Neuronal stem cell (in vitro differentiated cells): ENCODE measurements around the gene LRRC14B.

ENCODE experiments used
- DNase-seq: peaks from one replicate; pipeline ENCODE4 v3.0.0-alpha.2; 2013; ENCODE audit warnings: low spot score
- H2AFZ ChIP-seq: one replicate; pipeline ENCODE4 v1.6.1; 2013; ENCODE audit warnings: mild to moderate bottlenecking, low read length, inconsistent platforms
- H2AK5ac ChIP-seq: 2 replicates; pipeline ENCODE4 v1.6.1; 2013; ENCODE audit warnings: low read depth, mild to moderate bottlenecking, inconsistent platforms, low read length, moderate library complexity, mixed read lengths
- H2BK120ac ChIP-seq: 2 replicates; pipeline ENCODE4 v1.6.1; 2013; ENCODE audit warnings: low read depth, mild to moderate bottlenecking, inconsistent platforms, low read length, moderate library complexity, mixed read lengths
- H2BK12ac ChIP-seq: one replicate; pipeline ENCODE4 v1.6.1; 2013; ENCODE audit warnings: low read length, inconsistent platforms
- H2BK15ac ChIP-seq: 2 replicates; pipeline ENCODE4 v1.6.1; 2013; ENCODE audit warnings: mild to moderate bottlenecking, low read length, inconsistent platforms, mixed read lengths
- H2BK5ac ChIP-seq: one replicate; pipeline ENCODE4 v1.6.1; 2013; ENCODE audit warnings: inconsistent platforms, mild to moderate bottlenecking, low read length, moderate library complexity
- H3K14ac ChIP-seq: one replicate; pipeline ENCODE4 v1.6.1; 2013; ENCODE audit warnings: low read length, inconsistent platforms
- H3K18ac ChIP-seq: 2 replicates; pipeline ENCODE4 v1.6.1; 2013; ENCODE audit warnings: low read length, inconsistent platforms
- H3K23ac ChIP-seq: 2 replicates; pipeline ENCODE4 v1.6.1; 2013; ENCODE audit warnings: low read depth, mild to moderate bottlenecking, mixed read lengths, low read length, inconsistent platforms; ENCODE audit not compliant: poor library complexity
- H3K27ac ChIP-seq: replicated peaks from 3 replicates; pipeline ENCODE4 v1.5.1; 2013; ENCODE audit warnings: low read length, inconsistent platforms
- H3K27me3 ChIP-seq, 3 experiments: 2 replicates each; pipeline ENCODE4 v1.6.1; 2013; ENCODE audit warnings: low read length in 3 of 3, mild to moderate bottlenecking in 2 of 3, inconsistent platforms in 1 of 3, low read depth in 1 of 3, mixed read lengths in 1 of 3, moderate library complexity in 1 of 3; ENCODE audit not compliant: control insufficient read depth in 3 of 3, insufficient read depth in 3 of 3
- H3K36me3 ChIP-seq, 2 donors: replicated peaks in 1 of 2; 2 replicates each; pipeline ENCODE4 v1.6.1; 2013; ENCODE audit warnings: low read length in 2 of 2; ENCODE audit not compliant: control insufficient read depth in 2 of 2, insufficient read depth in 2 of 2
- H3K4ac ChIP-seq: 2 replicates; pipeline ENCODE4 v1.6.1; 2013; ENCODE audit warnings: inconsistent platforms, mild to moderate bottlenecking, low read length, moderate library complexity
- H3K4me1 ChIP-seq, 2 donors: 1 replicate in 1 of 2; 2 replicates in 1 of 2; pipeline ENCODE4 v1.6.1; 2013; ENCODE audit warnings: low read length in 2 of 2, low read depth in 1 of 2; ENCODE audit not compliant: control insufficient read depth in 2 of 2, insufficient read depth in 1 of 2
- H3K4me2 ChIP-seq: one replicate; pipeline ENCODE4 v1.6.1; 2013; ENCODE audit warnings: mild to moderate bottlenecking, low read length, inconsistent platforms; ENCODE audit not compliant: insufficient read depth, poor library complexity, severe bottlenecking
- H3K4me3 ChIP-seq, 2 donors: 2 replicates each; pipeline ENCODE4 v1.5.1; 2013; ENCODE audit warnings: low read length in 2 of 2, mild to moderate bottlenecking in 2 of 2, inconsistent platforms in 1 of 2, moderate library complexity in 1 of 2
- H3K79me1 ChIP-seq: one replicate; pipeline ENCODE4 v1.6.1; 2013; ENCODE audit warnings: low read depth, mild to moderate bottlenecking, inconsistent platforms, low read length, moderate library complexity
- H3K9ac ChIP-seq: one replicate; pipeline ENCODE4 v1.6.1; 2013; ENCODE audit warnings: mild to moderate bottlenecking, low read depth, low read length, inconsistent platforms; ENCODE audit not compliant: poor library complexity
- H3K9me3 ChIP-seq, 2 donors: replicated peaks in 1 of 2; 2 replicates each; pipeline versions ENCODE3 to v1.6.1; 2013; ENCODE audit warnings: low read length in 2 of 2, mild to moderate bottlenecking in 2 of 2, inconsistent platforms in 1 of 2, low read depth in 1 of 2, mixed read lengths in 1 of 2, moderate library complexity in 1 of 2; ENCODE audit not compliant: control insufficient read depth in 2 of 2, insufficient read depth in 1 of 2
- H4K8ac ChIP-seq: one replicate; pipeline ENCODE4 v1.6.1; 2013; ENCODE audit warnings: low read depth, mild to moderate bottlenecking, inconsistent platforms, low read length, moderate library complexity
- H4K91ac ChIP-seq: one replicate; pipeline ENCODE4 v1.6.1; 2013; ENCODE audit warnings: low read length, low read depth, mild to moderate bottlenecking, inconsistent platforms; ENCODE audit not compliant: poor library complexity
- WGBS, 2 donors: extraction: QIAGEN DNeasy Blood & Tissue Kit; methylation state at CpG; one replicate each; pipeline ENCODE4 v1.1.7; 2013; ENCODE audit warnings: missing lambda C conversion rate in 2 of 2, mixed read lengths in 1 of 2; ENCODE audit not compliant: insufficient read length in 2 of 2, insufficient replicate concordance in 1 of 2; ENCODE audit errors: extremely low coverage in 2 of 2; 5-methylcytosine and 5-hydroxymethylcytosine counted together

LRRC14B gene

GRCh38 chr5:189486-189885 is 1.8 kb upstream of the LRRC14B start:
- no peak overlapping the region for H3K14ac ChIP-seq
- H2BK15ac ChIP-seq: peak overlapping the region; percentile 25
- H3K9me3 ChIP-seq: no peaks in the 10 kb centered on the region
- no peaks in the 10 kb centered on the region for H3K27me3 ChIP-seq
- no peak overlapping the region for H3K4ac ChIP-seq
- peaks cover 2% of the 10 kb centered on the region for H3K79me1 ChIP-seq
- H3K4me2 ChIP-seq: no peak overlapping the region
- H3K4me1 ChIP-seq: peaks cover 9 to 18% of the 10 kb centered on the region in 2 donors
- no peak overlapping the region for H3K27ac ChIP-seq
- H3K36me3 ChIP-seq: no peaks in the 10 kb centered on the region
- H3K23ac ChIP-seq: no peak overlapping the region
- H2AFZ ChIP-seq: no peak overlapping the region
- H4K8ac ChIP-seq: no peak overlapping the region
- no peak overlapping the region for H2BK120ac ChIP-seq
- no peak overlapping the region for H2BK12ac ChIP-seq
- no CpG with 5 or more reads among the region's 10 CpGs for WGBS, 2 donors
- no peak for DNase-seq
- no peak overlapping the region for H4K91ac ChIP-seq
- no peak overlapping the region for H3K9ac ChIP-seq
- no peak overlapping the region for H3K18ac ChIP-seq
- no peak overlapping the region for H3K4me3 ChIP-seq
- no peak overlapping the region for H2BK5ac ChIP-seq
- H2AK5ac ChIP-seq: no peak overlapping the region

DNA sequence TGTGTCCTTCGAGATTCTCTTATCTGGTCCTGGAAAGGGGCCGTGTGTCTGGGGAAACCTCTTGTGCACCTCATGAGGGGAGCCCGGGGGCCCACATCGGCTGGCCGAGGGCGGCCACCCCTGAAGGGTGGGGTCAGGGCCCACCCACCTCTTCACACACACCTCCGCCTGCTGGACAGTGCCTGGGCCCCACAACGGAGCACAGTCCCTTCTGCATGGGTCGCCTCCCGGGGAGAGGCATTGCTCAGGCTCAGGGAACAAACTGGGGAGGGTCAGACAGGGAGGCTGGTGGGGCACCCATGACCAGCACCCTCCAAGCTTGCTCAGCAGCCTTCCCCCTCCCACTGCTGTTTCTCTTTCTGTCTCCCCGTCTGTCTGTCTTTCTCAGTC is 1.3 kb upstream of the LRRC14B start:
- H3K4me3 ChIP-seq: no peak overlapping the region
- no peak overlapping the region for H3K14ac ChIP-seq
- H3K4me2 ChIP-seq: no peak overlapping the region
- H2BK5ac ChIP-seq: no peak overlapping the region
- H4K91ac ChIP-seq: no peak overlapping the region
- H3K4ac ChIP-seq: no peak overlapping the region
- no peak overlapping the region for H2BK12ac ChIP-seq
- H3K9me3 ChIP-seq: no peaks in the 10 kb centered on the region
- H3K23ac ChIP-seq: no peak overlapping the region
- no peak overlapping the region for H4K8ac ChIP-seq
- H2BK120ac ChIP-seq: no peak overlapping the region
- no peak overlapping the region for H3K27ac ChIP-seq
- no peak overlapping the region for H2AFZ ChIP-seq
- no CpG with 5 or more reads among the region's 11 CpGs for WGBS, 2 donors
- no peaks in the 10 kb centered on the region for H3K27me3 ChIP-seq
- peaks cover 9 to 18% of the 10 kb centered on the region in 2 donors for H3K4me1 ChIP-seq
- DNase-seq: no peak
- H2AK5ac ChIP-seq: no peak overlapping the region
- H3K36me3 ChIP-seq: no peaks in the 10 kb centered on the region
- H3K79me1 ChIP-seq: peaks cover 2% of the 10 kb centered on the region
- no peak overlapping the region for H3K18ac ChIP-seq
- H2BK15ac ChIP-seq: no peak overlapping the region
- no peak overlapping the region for H3K9ac ChIP-seq

GRCh38 chr5:190366-191035 is 794 bp upstream of the LRRC14B start:
- Histone ChIP-seq H3K4me2 (no peak overlapping the region), H3K9me3 (no peaks in the 10 kb centered on the region), H3K27me3 (no peaks in the 10 kb centered on the region)

GRCh38 chr5:191949-192690 is 825 bp downstream of the LRRC14B start:
- Histone ChIP-seq H4K8ac (no peak overlapping the region), H3K4ac (no peak overlapping the region), H2AK5ac (no peak overlapping the region), H2BK120ac (no peak overlapping the region), H3K4me2 (no peak overlapping the region), H2BK5ac (peak overlapping the region; percentile 66), H3K79me1 (peaks cover 2% of the 10 kb centered on the region), H3K9ac (no peak overlapping the region), H3K4me3 (no peak overlapping the region), H3K18ac (peak overlapping the region; percentile 17), H3K36me3 (no peaks in the 10 kb centered on the region), H2BK15ac (no peak overlapping the region), H3K23ac (peak overlapping the region; percentile 85), H3K9me3 (no peaks in the 10 kb centered on the region), H2BK12ac (no peak overlapping the region), H3K14ac (peak overlapping the region; percentile 38), H3K4me1 (peaks cover 9 to 22% of the 10 kb centered on the region in 2 donors), H3K27ac (no peak overlapping the region), H3K27me3 (no peaks in the 10 kb centered on the region), H4K91ac (no peak overlapping the region), H2AFZ (no peak overlapping the region)
- DNase-seq: no peak
- WGBS, 2 donors: no CpG with 5 or more reads among the region's 46 CpGs

More at GRCh38 chr5:190366-191035, 794 bp upstream of the LRRC14B start:
- peaks cover 9 to 18% of the 10 kb centered on the region in 2 donors for H3K4me1 ChIP-seq
- peak overlapping the region; percentile 75 for H2AK5ac ChIP-seq
- H3K4me3 ChIP-seq: no peak overlapping the region
- H2BK120ac ChIP-seq: no peak overlapping the region
- peak overlapping the region; percentile 37 for H3K23ac ChIP-seq
- H3K36me3 ChIP-seq: no peaks in the 10 kb centered on the region
- H3K79me1 ChIP-seq: peaks cover 2% of the 10 kb centered on the region
- no peak overlapping the region for H4K8ac ChIP-seq
- no peak overlapping the region for H3K14ac ChIP-seq
- H2BK15ac ChIP-seq: peak overlapping the region; percentile 17
- H2BK12ac ChIP-seq: peak overlapping the region; percentile 64
- no peak overlapping the region for H3K9ac ChIP-seq
- no peak overlapping the region for H3K18ac ChIP-seq
- H2AFZ ChIP-seq: no peak overlapping the region
- DNase-seq: no peak
- H4K91ac ChIP-seq: no peak overlapping the region
- H2BK5ac ChIP-seq: no peak overlapping the region
- no peak overlapping the region for H3K27ac ChIP-seq
- no peak overlapping the region for H3K4ac ChIP-seq
- no CpG with 5 or more reads among the region's 16 CpGs for WGBS, 2 donors
